GM21528 (cell line): Measurements from ENCODE around the gene CREBZF.

Experiments
- ATAC-seq: cut with Tn5 transposase; IDR thresholded peaks from one replicate; pipeline ENCODE4 v1.9.1; 2021; ENCODE audit warnings: mild to moderate bottlenecking, moderate library complexity; ENCODE audit not compliant: unreplicated experiment, low FRiP score

CREBZF gene, protein sequence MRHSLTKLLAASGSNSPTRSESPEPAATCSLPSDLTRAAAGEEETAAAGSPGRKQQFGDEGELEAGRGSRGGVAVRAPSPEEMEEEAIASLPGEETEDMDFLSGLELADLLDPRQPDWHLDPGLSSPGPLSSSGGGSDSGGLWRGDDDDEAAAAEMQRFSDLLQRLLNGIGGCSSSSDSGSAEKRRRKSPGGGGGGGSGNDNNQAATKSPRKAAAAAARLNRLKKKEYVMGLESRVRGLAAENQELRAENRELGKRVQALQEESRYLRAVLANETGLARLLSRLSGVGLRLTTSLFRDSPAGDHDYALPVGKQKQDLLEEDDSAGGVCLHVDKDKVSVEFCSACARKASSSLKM

DNA sequence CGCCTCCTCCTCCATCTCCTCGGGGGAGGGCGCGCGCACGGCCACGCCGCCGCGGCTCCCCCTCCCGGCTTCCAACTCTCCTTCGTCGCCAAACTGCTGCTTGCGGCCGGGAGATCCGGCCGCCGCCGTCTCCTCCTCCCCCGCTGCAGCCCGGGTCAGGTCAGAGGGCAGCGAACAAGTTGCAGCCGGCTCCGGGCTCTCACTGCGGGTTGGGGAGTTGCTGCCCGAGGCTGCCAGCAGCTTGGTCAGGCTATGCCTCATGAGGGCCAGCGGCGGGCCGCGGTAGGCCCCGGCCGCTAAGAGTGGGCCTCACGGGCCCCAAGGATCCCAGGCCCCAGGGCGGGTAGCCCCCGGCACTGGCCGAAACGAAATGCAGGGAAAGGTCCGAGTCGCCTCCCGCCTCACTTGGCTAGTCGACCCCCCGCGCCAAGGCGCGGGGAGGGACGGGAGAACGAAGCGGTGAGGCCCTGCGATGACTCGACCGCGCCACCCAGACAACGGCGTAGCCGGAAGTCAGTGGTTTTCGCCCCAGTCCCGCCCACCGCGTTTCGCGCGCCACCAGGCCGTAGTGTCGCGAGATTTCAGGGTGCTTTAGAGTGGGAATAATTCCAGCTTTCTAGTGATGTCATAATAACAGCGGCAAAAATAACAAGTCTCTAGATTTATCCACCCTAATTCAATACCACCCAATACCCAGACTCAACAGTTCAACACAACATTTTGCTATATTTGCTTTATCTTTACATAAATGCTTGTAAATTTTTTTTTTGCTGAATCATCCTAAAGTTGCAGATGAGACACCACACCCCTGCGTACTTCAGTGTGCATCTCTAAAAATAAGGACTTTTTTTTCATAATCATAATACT lies at the start of gene CREBZF:
CREBZF (minus strand) TSS at position 515 of the 867 bp plus-strand sequence; CDS start at position 261, 254 bp downstream.
- peak; percentile 94 for ATAC-seq

DNA sequence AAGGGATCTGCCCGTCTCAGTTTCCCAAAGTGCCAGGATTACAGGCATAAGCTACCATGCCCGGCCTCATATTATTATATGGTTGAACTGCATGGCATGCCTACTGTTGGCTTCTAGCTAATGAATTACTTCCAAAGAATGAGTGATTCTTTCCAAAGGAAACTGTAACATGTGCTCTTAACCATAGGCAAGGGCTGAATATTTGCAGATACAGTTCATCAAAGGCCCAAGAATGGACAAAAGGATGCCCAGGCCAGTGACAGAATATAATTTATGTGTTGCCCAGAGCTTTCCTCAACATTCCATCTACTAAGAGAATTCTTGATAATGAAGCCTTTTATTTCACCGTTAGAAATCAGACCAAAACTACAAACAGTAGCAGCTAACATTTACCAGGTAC lies 48.0 kb upstream of the CREBZF start:
- ATAC-seq: no peak

DNA sequence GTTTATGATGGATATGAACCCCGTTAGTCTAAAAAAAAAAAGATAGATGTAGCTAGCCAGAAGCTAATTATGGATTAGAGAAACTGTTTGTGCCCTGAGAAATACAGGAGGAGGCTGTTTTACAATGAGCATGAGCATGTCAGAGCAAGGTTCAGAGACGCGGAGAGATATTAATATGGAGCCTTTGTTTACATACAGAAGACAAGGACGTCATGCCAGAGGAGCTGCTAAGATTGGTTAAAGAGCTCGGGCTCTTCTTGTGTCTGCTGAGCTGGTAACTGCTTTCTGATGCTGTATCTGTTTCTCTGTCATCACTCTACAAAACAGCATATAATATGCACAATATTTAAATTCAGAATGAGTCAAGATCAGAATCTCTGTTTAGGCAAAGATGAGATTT lies 46.0 kb upstream of the CREBZF start:
- no peak for ATAC-seq

GRCh38 chr11:85709941-85710702 lies 45.2 kb upstream of the CREBZF start:
- no peak for ATAC-seq

DNA sequence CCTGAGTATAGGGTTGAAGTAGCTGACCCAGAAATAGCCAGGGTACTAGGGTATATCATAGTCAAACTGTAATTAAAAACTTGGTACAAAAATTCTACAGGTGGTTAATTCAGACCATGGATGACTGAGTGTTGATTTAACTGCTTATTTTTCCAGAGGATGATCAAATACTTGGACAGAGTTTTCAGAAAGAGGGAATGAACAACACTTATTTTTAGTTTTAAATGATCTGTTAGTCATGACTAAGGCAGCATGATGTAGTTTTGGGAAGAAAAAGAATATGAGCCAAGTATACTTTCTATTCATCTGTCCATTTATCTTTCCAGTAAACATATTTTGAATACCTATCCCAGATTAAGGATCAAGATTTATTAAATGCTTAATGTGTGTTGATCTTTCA lies 40.9 kb upstream of the CREBZF start:
- no peak for ATAC-seq

DNA sequence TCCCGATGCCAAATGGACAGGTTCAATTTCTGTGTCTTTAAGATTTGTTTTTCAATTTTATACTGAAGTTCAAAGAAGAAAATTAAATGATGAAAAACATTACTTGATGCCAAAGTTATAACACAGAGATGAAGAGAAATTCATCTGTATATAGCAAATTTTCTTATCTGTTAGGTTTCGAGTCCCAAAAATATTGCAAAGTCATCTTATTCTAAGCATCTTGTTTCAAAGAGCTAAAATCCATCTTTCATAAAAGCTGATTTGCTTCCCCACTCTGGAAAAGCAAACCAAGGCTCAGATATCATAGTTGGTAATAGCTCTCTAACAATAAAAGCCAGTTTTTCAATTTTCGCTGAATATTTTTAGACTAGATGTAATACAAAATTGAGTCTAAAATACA lies 40.0 kb upstream of the CREBZF start:
- no peak for ATAC-seq

DNA sequence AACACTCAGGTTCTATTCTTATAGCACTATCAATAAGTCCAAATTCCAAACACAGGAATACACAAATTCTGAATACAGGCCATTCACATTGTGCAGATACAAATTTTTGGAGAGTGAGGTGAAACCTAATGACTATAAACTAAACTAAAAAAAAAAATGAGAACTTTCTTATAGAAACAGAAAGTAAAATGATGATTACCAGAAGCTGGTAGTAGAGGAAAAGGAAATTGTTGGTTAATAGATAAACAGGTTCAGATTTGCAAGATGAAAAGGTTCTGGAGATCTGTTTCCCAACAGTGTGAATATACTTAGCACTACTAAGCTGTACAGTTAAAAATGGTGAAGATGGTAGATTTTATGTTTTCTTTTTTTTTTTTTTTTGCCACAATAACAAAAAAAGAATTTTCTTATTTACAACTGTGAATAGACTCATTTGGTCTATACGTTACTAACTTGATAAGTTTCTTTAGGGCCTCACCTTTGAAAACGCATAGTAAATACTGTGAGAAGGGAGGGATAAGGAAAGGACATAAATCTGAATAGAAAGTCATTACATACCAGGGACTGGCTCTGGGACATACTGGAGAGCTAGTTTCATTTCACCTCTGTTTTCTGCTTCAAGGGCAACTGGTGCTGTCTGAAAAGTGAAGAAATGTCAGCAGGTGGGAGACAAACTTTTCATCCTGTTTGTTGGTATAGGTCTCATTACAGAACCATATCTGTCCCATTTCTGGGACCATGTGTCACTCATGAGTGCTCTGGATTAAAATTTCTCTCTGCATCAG lies 35.2 kb upstream of the CREBZF start:
- peak; percentile 80 for ATAC-seq

- no peak for ATAC-seq
These were observed 33.3 kb upstream of the CREBZF start for GRCh38 chr11:85698195-85698594.

DNA sequence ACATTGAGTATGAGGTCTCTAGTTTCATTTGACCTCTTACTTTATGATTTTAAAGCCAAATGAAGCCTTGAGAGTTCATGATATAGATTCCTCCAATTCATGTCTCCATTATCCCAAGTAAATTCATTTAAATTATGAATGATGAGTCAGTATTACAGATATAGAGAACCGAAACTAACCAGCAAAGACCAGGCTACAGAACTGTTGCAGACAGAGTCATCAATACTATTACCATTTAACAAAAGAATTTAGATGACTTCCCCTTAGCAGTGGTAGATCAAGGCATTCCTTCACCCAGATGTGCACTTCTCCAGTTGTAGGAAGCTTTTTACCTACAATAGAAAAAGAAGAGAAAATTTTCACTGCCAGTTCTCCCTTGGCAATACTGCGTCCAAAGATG lies 32.8 kb upstream of the CREBZF start:
- ATAC-seq: no peak

DNA sequence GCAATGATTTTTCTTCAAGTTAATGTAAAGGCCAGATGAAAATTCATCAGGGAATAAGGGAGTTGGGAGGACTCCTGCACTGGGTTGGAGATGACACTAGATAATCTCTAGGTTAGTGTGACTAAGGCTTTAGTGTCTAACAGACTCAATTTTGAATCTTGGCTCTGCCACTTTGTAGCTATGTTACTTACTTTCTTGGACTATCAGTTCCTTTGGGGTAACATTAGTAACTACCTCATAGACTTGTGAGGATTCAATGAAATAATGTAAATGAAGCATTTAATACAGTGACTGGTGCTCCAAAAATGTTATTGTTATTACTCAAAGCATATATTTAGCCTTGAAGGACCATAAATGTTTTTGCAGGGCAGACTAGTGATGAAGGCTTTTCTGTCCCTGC lies 30.6 kb upstream of the CREBZF start:
- no peak for ATAC-seq

GRCh38 chr11:85694385-85694980 lies 29.6 kb upstream of the CREBZF start:
- ATAC-seq: no peak

DNA sequence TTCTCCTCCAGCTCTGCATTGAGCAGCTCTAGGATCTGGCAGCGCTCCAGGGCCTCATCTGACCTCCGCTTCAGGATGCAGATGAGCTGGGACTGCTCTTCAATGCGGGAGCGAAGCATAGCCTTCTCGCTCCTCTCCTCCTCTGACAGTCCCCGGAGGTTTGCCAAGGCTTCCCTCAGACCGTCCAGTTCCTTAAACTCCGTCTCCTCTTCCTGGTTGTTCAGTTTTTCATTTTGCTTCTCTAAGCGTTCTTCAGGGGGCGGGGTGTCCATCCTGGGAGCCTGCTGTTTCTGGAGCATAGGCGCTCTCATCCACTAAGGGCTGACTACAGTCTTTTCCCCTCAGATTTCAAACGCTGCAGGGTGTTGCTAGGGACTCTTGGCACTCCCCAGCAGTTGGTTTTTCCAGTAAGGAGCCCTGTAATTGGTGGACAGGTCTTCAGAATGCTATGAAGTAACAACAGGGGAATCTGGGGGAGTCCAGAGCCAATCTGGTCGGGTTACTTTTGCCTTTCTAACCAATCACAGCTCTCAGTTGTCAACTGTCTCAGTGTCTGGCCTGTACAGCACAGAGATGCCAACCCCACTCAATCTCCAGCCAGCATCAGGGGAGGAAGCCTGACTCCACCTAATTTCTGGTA lies 21.0 kb upstream of the CREBZF start, which contains the start of gene CCDC89:
CCDC89 (minus strand) TSS at position 376 of the 640 bp plus-strand sequence; CDS start at position 311, 65 bp downstream.
- ATAC-seq: no peak

- ATAC-seq: no peak
These were observed 20.3 kb upstream of the CREBZF start for GRCh38 chr11:85685125-85685819.

DNA sequence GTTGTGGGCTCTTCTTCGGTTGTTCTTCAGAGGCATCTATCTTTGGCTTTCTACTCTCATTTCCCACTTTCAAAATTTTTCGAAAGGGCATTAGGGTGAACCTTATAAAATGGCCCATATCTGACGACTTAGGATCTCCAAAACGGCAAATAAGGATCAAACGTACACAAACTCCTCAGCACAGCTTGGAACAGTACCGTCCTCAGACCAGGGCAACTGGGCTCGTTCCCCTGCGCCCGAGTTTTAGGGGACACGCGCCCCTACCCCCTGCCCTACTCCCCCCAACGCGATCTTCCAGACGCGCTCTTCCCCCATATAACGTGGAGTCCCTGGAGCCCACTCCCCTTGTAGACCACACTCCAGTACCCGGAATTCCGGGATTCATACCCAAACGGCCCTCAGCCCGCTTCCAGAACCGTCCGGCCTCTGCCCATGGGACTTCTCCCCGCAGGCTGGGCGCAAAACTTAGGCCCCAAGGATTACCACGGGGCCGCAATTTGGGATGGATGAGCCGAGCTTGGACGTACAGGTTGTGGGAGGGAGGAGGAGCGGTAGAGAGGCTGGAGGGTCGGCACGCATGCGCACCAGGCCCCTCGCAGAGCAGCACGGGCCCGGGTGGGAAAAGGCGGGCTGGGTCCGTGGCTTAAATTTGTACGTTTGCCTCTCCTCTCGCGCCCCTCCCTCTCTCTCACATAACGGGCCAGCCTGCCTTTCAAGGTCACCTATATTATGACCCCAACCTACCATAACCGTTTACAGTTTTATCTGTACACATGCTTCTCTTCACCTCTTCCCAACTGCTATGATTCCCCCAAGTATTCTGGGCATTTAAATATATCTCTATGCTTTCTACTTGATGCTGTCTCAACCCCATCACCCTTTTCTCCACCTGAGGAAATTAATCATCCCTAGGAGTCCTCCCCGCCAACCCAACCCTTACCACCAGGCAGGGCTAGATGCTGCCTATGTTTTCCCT lies 17.7 kb upstream of the CREBZF start:
- peak; percentile 64 for ATAC-seq

- ATAC-seq: no peak
These were observed 16.0 kb upstream of the CREBZF start for GRCh38 chr11:85680897-85681296.

DNA sequence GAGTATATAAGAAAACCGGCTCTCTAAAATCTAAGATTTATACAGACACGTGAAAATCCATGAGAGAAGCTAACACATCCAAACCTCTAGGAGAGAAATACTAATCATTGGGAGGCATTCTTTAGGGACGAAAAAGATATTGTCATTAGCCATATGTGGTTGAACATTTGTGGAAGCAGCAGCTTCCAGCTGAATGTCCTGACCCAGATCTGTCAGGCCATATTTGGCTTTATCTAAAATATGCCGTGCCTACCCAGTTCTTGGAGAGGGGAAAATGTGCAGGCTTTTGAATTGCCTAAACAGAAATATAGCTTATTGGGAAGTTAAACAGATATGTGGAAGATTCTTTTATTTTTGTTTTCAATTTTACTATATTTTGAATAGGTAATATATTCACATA lies 14.6 kb upstream of the CREBZF start:
- no peak for ATAC-seq

DNA sequence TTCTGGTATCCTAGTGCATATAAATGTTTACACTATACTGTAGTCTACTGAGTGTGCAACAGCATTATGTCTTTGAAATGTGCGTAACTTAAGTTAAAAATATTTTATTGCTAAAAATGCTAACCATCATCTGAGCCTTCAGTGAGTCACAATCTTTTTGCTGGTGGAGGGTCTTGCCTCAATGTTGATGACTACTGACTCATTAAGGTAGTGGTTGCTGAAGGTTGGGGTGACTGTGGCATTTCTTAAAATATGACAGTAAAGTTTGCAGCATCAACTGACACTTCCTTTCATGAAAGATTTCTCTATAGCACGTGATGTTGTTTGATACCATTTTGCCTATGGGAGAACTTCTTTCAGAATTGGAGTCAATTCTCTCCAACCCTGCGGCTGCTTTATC lies 8.5 kb upstream of the CREBZF start:
- ATAC-seq: no peak
